ENCODE measurements around the gene CACFD1.

- TF ChIP-seq CTCF (IDR thresholded peaks at IDR 0.05; ENCODE audit: low read depth, low read length, poor library complexity, severe bottlenecking) (no peak), EZH2phosphoT487 (IDR thresholded peaks at IDR 0.05; ENCODE audit: borderline replicate concordance, low read length) (no peak)
Measured at GRCh38 chr9:133426011-133426410, 33.8 kb upstream of the CACFD1 start.

All from DOHH2 (cell line).